IMR-90 (cell line): ENCODE results near the gene NF2. TPM values are rescaled to one million over a fixed set of nuclear protein-coding genes. Genes with fewer than 3 reads are reported as not detected.

Experiments used
- ATAC-seq: fragments of 200-7000 bp; cut with Tn5 transposase; 2 replicates; pipeline ENCODE4 v1.9.1; 2020; ENCODE audit warnings: low read depth, mild to moderate bottlenecking, moderate library complexity
- BruUV-seq: library from RNA; stranded (reverse); fragments of 400-500 nt; replicated peaks from 2 replicates; lab custom pipeline; 2021; lab: Mats Ljungman, UMichigan
- CTCF ChIA-PET: fragments of 300-600 bp; formaldehyde crosslinking; extraction: SDS; loops from one replicate; lab custom pipeline; 2021; ENCODE audit warnings: antibody characterized with exemption; lab: Yijun Ruan, JAX
- POLR2A ChIA-PET: fragments of 300-600 bp; sonication (Branson Sonifier 250); formaldehyde crosslinking; loops from one replicate; lab custom pipeline; 2022; ENCODE audit warnings: antibody characterized with exemption; ENCODE audit not compliant: unreplicated experiment; lab: Charles Lee
- DNase-seq: peaks from one replicate; pipeline ENCODE4 v3.0.0; 2013
- H2AFZ ChIP-seq: replicated peaks from 2 replicates; pipeline ENCODE3; 2013; ENCODE audit warnings: low read length, mild to moderate bottlenecking; ENCODE audit not compliant: poor library complexity
- H2AK5ac ChIP-seq: 2 replicates; pipeline ENCODE4 v1.6.1; 2013; ENCODE audit warnings: low read depth, low read length, inconsistent platforms
- H2AK9ac ChIP-seq: replicated peaks from 2 replicates; pipeline ENCODE3; 2013; ENCODE audit warnings: mild to moderate bottlenecking, low read depth, low read length, moderate library complexity; ENCODE audit not compliant: poor library complexity
- H2BK120ac ChIP-seq: 2 replicates; pipeline ENCODE4 v1.6.1; 2013; ENCODE audit warnings: low read depth, low read length, inconsistent platforms
- H2BK15ac ChIP-seq: 3 replicates; pipeline ENCODE4 v1.6.1; 2013; ENCODE audit warnings: low read depth, low read length, inconsistent platforms
- H2BK20ac ChIP-seq: 2 replicates; pipeline ENCODE4 v1.6.1; 2013; ENCODE audit warnings: low read depth, mild to moderate bottlenecking, inconsistent platforms, low read length, moderate library complexity
- H2BK5ac ChIP-seq: 2 replicates; pipeline ENCODE4 v1.6.1; 2013; ENCODE audit warnings: mild to moderate bottlenecking, low read depth, low read length, inconsistent platforms; ENCODE audit not compliant: poor library complexity, severe bottlenecking
- H3K14ac ChIP-seq: replicated peaks from 2 replicates; pipeline ENCODE4 v1.6.1; 2013; ENCODE audit warnings: low read depth, low read length, inconsistent platforms
- H3K18ac ChIP-seq: 2 replicates; pipeline ENCODE4 v1.6.1; 2013; ENCODE audit warnings: low read depth, low read length, control low read depth
- H3K23ac ChIP-seq: 2 replicates; pipeline ENCODE4 v1.6.1; 2013; ENCODE audit warnings: low read depth, low read length, inconsistent platforms
- H3K27ac ChIP-seq: 2 replicates; pipeline ENCODE4 v1.5.1; 2013; ENCODE audit warnings: mild to moderate bottlenecking, control low read depth, low read length; ENCODE audit not compliant: insufficient read depth
- H3K27me3 ChIP-seq: 2 replicates; pipeline ENCODE4 v1.6.1; 2013; ENCODE audit warnings: low read length; ENCODE audit not compliant: control insufficient read depth, insufficient read depth
- H3K36me3 ChIP-seq: 2 replicates; pipeline ENCODE4 v1.6.1; 2013; ENCODE audit warnings: low read length, mixed read lengths; ENCODE audit not compliant: control insufficient read depth, insufficient read depth
- H3K4ac ChIP-seq: 2 replicates; pipeline ENCODE4 v1.6.1; 2013; ENCODE audit warnings: low read depth, low read length, inconsistent platforms
- H3K4me1 ChIP-seq: 2 replicates; pipeline ENCODE4 v1.6.1; 2013; ENCODE audit warnings: low read length, mixed read lengths; ENCODE audit not compliant: control insufficient read depth, insufficient read depth
- H3K4me2 ChIP-seq: 2 replicates; pipeline ENCODE4 v1.6.1; 2013; ENCODE audit warnings: low read depth, mild to moderate bottlenecking, control low read depth, low read length, moderate library complexity
- H3K4me3 ChIP-seq: 2 replicates; pipeline ENCODE4 v1.5.1; 2013; ENCODE audit warnings: low read depth, mild to moderate bottlenecking, control low read depth, low read length, moderate library complexity; ENCODE audit not compliant: insufficient read depth
- H3K56ac ChIP-seq: 2 replicates; pipeline ENCODE4 v1.6.1; 2013; ENCODE audit warnings: low read length, inconsistent platforms; ENCODE audit not compliant: insufficient read depth; ENCODE audit errors: extremely low read depth
- H3K79me1 ChIP-seq, 2 experiments: 2 replicates each; pipeline ENCODE4 v1.6.1; 2013; ENCODE audit warnings: low read length in 2 of 2, inconsistent platforms in 1 of 2, low read depth in 1 of 2
- H3K9ac ChIP-seq: 2 replicates; pipeline ENCODE4 v1.6.1; 2013; ENCODE audit warnings: low read depth, low read length, control low read depth
- H3K9me1 ChIP-seq: 2 replicates; pipeline ENCODE4 v1.6.1; 2013; ENCODE audit warnings: low read length, inconsistent platforms; ENCODE audit not compliant: insufficient read depth
- H3K9me3 ChIP-seq: 2 replicates; pipeline ENCODE4 v1.6.1; 2013; ENCODE audit warnings: low read length; ENCODE audit not compliant: control insufficient read depth, insufficient read depth
- H4K20me1 ChIP-seq: 2 replicates; pipeline ENCODE4 v1.6.1; 2013; ENCODE audit warnings: low read length, inconsistent platforms; ENCODE audit not compliant: insufficient read depth
- H4K5ac ChIP-seq: 2 replicates; pipeline ENCODE4 v1.6.1; 2013; ENCODE audit warnings: mild to moderate bottlenecking, low read depth, low read length, control low read depth
- H4K8ac ChIP-seq, 2 experiments: 2 replicates each; pipeline ENCODE4 v1.6.1; 2013; ENCODE audit warnings: low read depth in 2 of 2, low read length in 2 of 2, control low read depth in 1 of 2, inconsistent platforms in 1 of 2
- H4K91ac ChIP-seq: 2 replicates; pipeline ENCODE4 v1.6.1; 2013; ENCODE audit warnings: low read depth, low read length, inconsistent platforms; ENCODE audit not compliant: insufficient read depth
- BHLHE40 ChIP-seq: fragments of 150-350 bp; IDR thresholded peaks from 2 replicates; pipeline ENCODE4 v1.6.1; 2016; ENCODE audit warnings: mild to moderate bottlenecking, low read depth, low read length
- CEBPB ChIP-seq: IDR thresholded peaks from 2 replicates; pipeline ENCODE4 v1.6.1; 2012; ENCODE audit warnings: low read depth, low read length, improper control_type of control experiment
- CHD1 ChIP-seq: IDR thresholded peaks from 2 replicates; pipeline ENCODE4 v1.6.1; 2012; ENCODE audit warnings: low read depth, low read length, improper control_type of control experiment
- CTCF ChIP-seq: conservative IDR thresholded peaks from 2 replicates; pipeline ENCODE4 v1.5.1; 2012; ENCODE audit warnings: mild to moderate bottlenecking, low read depth, low read length, improper control_type of control experiment
- ELK1 ChIP-seq: fragments of 150-350 bp; IDR thresholded peaks from 2 replicates; pipeline ENCODE4 v1.6.1; 2016; ENCODE audit warnings: low read depth, mild to moderate bottlenecking, low read length, moderate library complexity, borderline replicate concordance
- FOS ChIP-seq: fragments of 150-350 bp; IDR thresholded peaks from 2 replicates; pipeline ENCODE4 v1.6.1; 2016; ENCODE audit warnings: low read depth, low read length
- MAFK ChIP-seq: IDR thresholded peaks from 2 replicates; pipeline ENCODE4 v1.6.1; 2012; ENCODE audit warnings: low read depth, low read length, improper control_type of control experiment
- MAZ ChIP-seq: IDR thresholded peaks from 2 replicates; pipeline ENCODE4 v1.6.1; 2012; ENCODE audit warnings: low read depth, mild to moderate bottlenecking, low read length, improper control_type of control experiment, moderate library complexity, borderline replicate concordance
- MXI1 ChIP-seq: IDR thresholded peaks from 2 replicates; pipeline ENCODE4 v1.6.1; 2012; ENCODE audit warnings: low read depth, mild to moderate bottlenecking, low read length, moderate library complexity, borderline replicate concordance
- NFE2L2 ChIP-seq: fragments of 150-350 bp; IDR thresholded peaks from 2 replicates; pipeline ENCODE4 v1.6.1; 2016; ENCODE audit warnings: low read depth, mild to moderate bottlenecking, low read length
- POLR2A ChIP-seq: IDR thresholded peaks from 2 replicates; pipeline ENCODE4 v1.6.1; 2012; ENCODE audit warnings: mild to moderate bottlenecking, low read depth, low read length
- RAD21 ChIP-seq: IDR thresholded peaks from 2 replicates; pipeline ENCODE4 v1.6.1; 2012; ENCODE audit warnings: low read length, improper control_type of control experiment
- RCOR1 ChIP-seq: IDR thresholded peaks from 2 replicates; pipeline ENCODE4 v1.6.1; 2012; ENCODE audit warnings: mild to moderate bottlenecking, low read length, improper control_type of control experiment; ENCODE audit not compliant: insufficient replicate concordance
- RFX5 ChIP-seq: IDR thresholded peaks from 2 replicates; pipeline ENCODE4 v1.8.0; 2012; ENCODE audit warnings: low read depth, mild to moderate bottlenecking, low read length, moderate library complexity
- SMC3 ChIP-seq: fragments of 150-350 bp; IDR thresholded peaks from 2 replicates; pipeline ENCODE4 v1.6.1; 2016; ENCODE audit warnings: low read depth, mild to moderate bottlenecking, antibody characterized with exemption, low read length, moderate library complexity
- USF2 ChIP-seq: fragments of 150-350 bp; IDR thresholded peaks from 2 replicates; pipeline ENCODE4 v1.6.1; 2017; ENCODE audit warnings: mild to moderate bottlenecking, antibody characterized with exemption, low read length, low read depth
- WGBS, 2 experiments: methylation state at CpG; one replicate each; pipeline versions ENCODE4 v1.1.5 to v1.1.7; 2013; ENCODE audit warnings: missing lambda C conversion rate in 2 of 2; ENCODE audit not compliant: insufficient read length in 1 of 2; ENCODE audit errors: extremely low coverage in 2 of 2; 5-methylcytosine and 5-hydroxymethylcytosine counted together
- dilution Hi-C: fragments of 300-500 bp; cut with HindIII; formaldehyde crosslinking; loops from one replicate; pipeline ENCODE4 v1.14.3; 2018; ENCODE audit warnings: low sequenced_read_pairs; ENCODE audit not compliant: unreplicated experiment
- in situ Hi-C: fragments of 300-500 bp; cut with MboI; formaldehyde crosslinking; loops from 3 replicates; pipeline ENCODE4 v1.14.3; 2019; ENCODE audit warnings: low sequenced_read_pairs, inconsistent platforms, mixed read lengths
- intact Hi-C: fragments of 100-400 bp; cut with micrococcal nuclease; formaldehyde crosslinking; loops from 2 replicates; pipeline ENCODE4 v1.10.0; 2022
- polyA plus RNA-seq, 3 experiments: library from polyadenylated mRNA; depleted of rRNA; stranded (reverse); fragments of >200 nt; gene quantifications; 2 replicates each; pipeline ENCODE4 v1.2.3, GENCODE V29; 2012; ENCODE audit warnings: low replicate concordance in 1 of 3
- total RNA-seq: library from RNA; depleted of rRNA; stranded (reverse); fragments of >200 nt; gene quantifications from 2 replicates; pipeline ENCODE4 v1.2.3, GENCODE V29; 2012

Gene NF2
- total and polyA plus RNA-seq, 2 of the 4 experiments (the other 2 are of a cell fraction), result 59.0 to 151 TPM

- no peak overlapping the region for H3K27ac ChIP-seq
- intact Hi-C loops (loop anchor here (5.0 kb wide), 1 partner anchor 33 kb away; no protein-coding TSS in a partner anchor), dilution Hi-C loops (no loop called here), in situ Hi-C loops (no loop called here)
- H2BK120ac ChIP-seq, result no peak overlapping the region
- no peaks in the 10 kb centered on the region for H3K27me3 ChIP-seq
- H3K56ac ChIP-seq, result no peak overlapping the region
- ChIA-PET CTCF (no interaction called here), POLR2A (interaction anchor here (0.7 kb wide), 1 partner anchor 12 kb away, joined by 10 read pairs; no protein-coding TSS in a partner anchor)
- ATAC-seq (peak; percentile 21; the same call in 1 of the 2 replicates), DNase-seq (no peak)
- no peak overlapping the region for H4K8ac ChIP-seq
- H4K91ac ChIP-seq, result no peak overlapping the region
- no peak overlapping the region for H3K4me3 ChIP-seq
- WGBS, 2 experiments, result no CpG with 5 or more reads among the region's 4 CpGs
- H2BK15ac ChIP-seq, result no peak overlapping the region
- no peak overlapping the region for H3K4ac ChIP-seq
- no peak overlapping the region for H2BK5ac ChIP-seq
- H3K18ac ChIP-seq, result no peak overlapping the region
- no peak overlapping the region for H4K5ac ChIP-seq
- H3K9ac ChIP-seq, result no peak overlapping the region
- H4K20me1 ChIP-seq, result no peaks in the 10 kb centered on the region
- no peaks in the 10 kb centered on the region for H3K79me1 ChIP-seq
- no peak overlapping the region for H2BK20ac ChIP-seq
- H3K4me1 ChIP-seq, result no peaks in the 10 kb centered on the region
- no peak overlapping the region for H3K4me2 ChIP-seq
- no peaks in the 10 kb centered on the region for H3K9me3 ChIP-seq
- TF ChIP-seq CTCF (no peak), ELK1 (no peak), RFX5 (no peak), MXI1 (no peak), CHD1 (no peak), CEBPB (no peak), POLR2A (no peak), SMC3 (no peak), MAZ (no peak), RAD21 (no peak), MAFK (no peak), RCOR1 (no peak), NFE2L2 (no peak), BHLHE40 (no peak), USF2 (no peak), FOS (no peak)
- H3K9me1 ChIP-seq, result peaks cover 2% of the 10 kb centered on the region; the same call in 1 of the 2 replicates
- no TSS peak for BruUV-seq
- H3K36me3 ChIP-seq, result no peaks in the 10 kb centered on the region
- H3K14ac ChIP-seq, result no peak overlapping the region
- H3K23ac ChIP-seq, result no peak overlapping the region
- H2AFZ ChIP-seq, result no peak overlapping the region
- no peak overlapping the region for H2AK9ac ChIP-seq
- H2AK5ac ChIP-seq, result no peak overlapping the region
These were observed 9.5 kb upstream of the NF2 start for GRCh38 chr22:29593923-29594322.
